ENCODE measurements around the gene HAPSTR1. TPM values are rescaled to one million over a fixed set of nuclear protein-coding genes. Genes with fewer than 3 reads are reported as not detected.

HAPSTR1 gene
- total and polyA plus RNA-seq, 2 of the 13 experiments (the other 11 are each of a cell fraction or from before 2014, with no cell fraction given), result 25.2 to 83.2 TPM

DNA sequence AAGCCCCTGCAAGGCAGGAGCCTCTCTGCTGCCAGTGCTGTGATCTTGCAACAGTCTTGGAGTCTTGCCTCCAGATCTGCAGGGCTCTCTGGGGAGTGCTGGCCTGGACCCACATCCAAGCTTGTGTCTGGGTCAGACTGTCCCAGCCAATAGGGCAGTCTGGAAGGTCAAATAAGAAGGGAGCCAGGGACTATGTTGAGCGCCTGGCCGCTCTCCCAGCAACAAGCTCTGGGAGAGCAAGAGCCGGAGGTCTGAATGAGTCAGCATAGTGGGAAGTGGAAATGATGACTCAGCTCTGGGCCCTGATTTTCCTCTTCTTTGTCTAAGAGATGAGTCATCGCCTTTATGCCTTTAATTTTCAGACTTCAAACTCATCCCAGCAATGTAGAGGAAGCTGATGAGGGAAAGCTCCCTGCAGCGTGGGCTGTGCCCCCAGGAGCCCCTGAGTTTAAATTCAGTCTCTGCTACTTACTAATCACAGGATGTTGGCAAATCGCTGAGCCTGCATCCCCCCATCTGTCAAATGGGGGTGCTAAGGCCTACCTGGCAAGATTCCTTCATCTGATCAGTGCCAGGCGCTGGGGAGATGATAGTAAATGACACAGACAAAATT, 43.6 kb upstream of the HAPSTR1 start (continued):
- TF ChIP-seq TFDP1 (CRISPR knock-in tag; IDR thresholded peaks at IDR 0.05; ENCODE audit: borderline replicate concordance) (no peak), ZNF282 (IDR thresholded peaks at IDR 0.05; ENCODE audit: partially characterized antibody) (no peak), ZNF362 (CRISPR knock-in tag; IDR thresholded peaks at IDR 0.05; ENCODE audit: borderline replicate concordance) (0 out of 2 replicates have a peak, but pooled peaks have one; percentile 27), E2F2 (CRISPR knock-in tag; IDR thresholded peaks at IDR 0.05; ENCODE audit: borderline replicate concordance) (no peak), NFE2 (CRISPR knock-in tag; IDR thresholded peaks at IDR 0.05) (peak; percentile 86), BCL6 (CRISPR knock-in tag; IDR thresholded peaks at IDR 0.05) (no peak), ZBTB1 (CRISPR knock-in tag; IDR thresholded peaks at IDR 0.05; ENCODE audit: borderline replicate concordance) (no peak), TAF1 (CRISPR knock-in tag; IDR thresholded peaks at IDR 0.05) (no peak), BHLHE40 (IDR thresholded peaks at IDR 0.05; ENCODE audit: low read length) (no peak), SRSF1 (optimal IDR thresholded peaks at IDR 0.05; ENCODE audit: low read depth, low read length) (no peak), ZNF207 (IDR thresholded peaks at IDR 0.05; ENCODE audit: borderline replicate concordance) (no peak), SPEN (CRISPR knock-in tag; IDR thresholded peaks at IDR 0.05; ENCODE audit: low read depth) (peak; percentile 57), MAF1 (CRISPR knock-in tag; IDR thresholded peaks at IDR 0.05; ENCODE audit: borderline replicate concordance) (no peak), TCF7L2 (IDR thresholded peaks at IDR 0.05; ENCODE audit: low read depth, low read length) (no peak), SAP130 (CRISPR knock-in tag; IDR thresholded peaks at IDR 0.05; ENCODE audit: low read depth) (peak; percentile 89), TEAD3 (CRISPR knock-in tag; optimal IDR thresholded peaks at IDR 0.05; ENCODE audit: borderline replicate concordance) (no peak), MZF1 (CRISPR knock-in tag; IDR thresholded peaks at IDR 0.05; ENCODE audit: borderline replicate concordance) (no peak), ZNF577 (CRISPR knock-in tag; IDR thresholded peaks at IDR 0.05; ENCODE audit: borderline replicate concordance, low read depth) (no peak), ZNF34 (CRISPR knock-in tag; IDR thresholded peaks at IDR 0.05; ENCODE audit: borderline replicate concordance) (no peak), RXRB (CRISPR knock-in tag; IDR thresholded peaks at IDR 0.05; ENCODE audit: borderline replicate concordance) (peak; percentile 64; the same call in 1 of the 2 replicates), PRPF4 (IDR thresholded peaks at IDR 0.05; ENCODE audit: low read depth, low read length, poor library complexity, severe bottlenecking) (no peak), ZNF737 (CRISPR knock-in tag; IDR thresholded peaks at IDR 0.05; ENCODE audit: borderline replicate concordance) (no peak), KLF12 (CRISPR knock-in tag; IDR thresholded peaks at IDR 0.05; ENCODE audit: borderline replicate concordance) (no peak), ZNF883 (CRISPR knock-in tag; IDR thresholded peaks at IDR 0.05; ENCODE audit: not compliant biosample characterization) (no peak), PHB2 (IDR thresholded peaks at IDR 0.05; ENCODE audit: partially characterized antibody) (no peak), MAFK (conservative IDR thresholded peaks at IDR 0.05 in 1 of 2, IDR thresholded peaks at IDR 0.05 in 1 of 2; ENCODE audit: low read length in 2 of 2) (peak; percentile 100), FOXM1 (CRISPR knock-in tag; IDR thresholded peaks at IDR 0.05) (no peak)
- TF ChIP-seq, protein P1, sequence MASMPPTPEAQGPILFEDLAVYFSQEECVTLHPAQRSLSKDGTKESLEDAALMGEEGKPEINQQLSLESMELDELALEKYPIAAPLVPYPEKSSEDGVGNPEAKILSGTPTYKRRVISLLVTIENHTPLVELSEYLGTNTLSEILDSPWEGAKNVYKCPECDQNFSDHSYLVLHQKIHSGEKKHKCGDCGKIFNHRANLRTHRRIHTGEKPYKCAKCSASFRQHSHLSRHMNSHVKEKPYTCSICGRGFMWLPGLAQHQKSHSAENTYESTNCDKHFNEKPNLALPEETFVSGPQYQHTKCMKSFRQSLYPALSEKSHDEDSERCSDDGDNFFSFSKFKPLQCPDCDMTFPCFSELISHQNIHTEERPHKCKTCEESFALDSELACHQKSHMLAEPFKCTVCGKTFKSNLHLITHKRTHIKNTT (CRISPR knock-in tag; IDR thresholded peaks at IDR 0.05), result no peak
